Naive thymus-derived CD4-positive, alpha-beta T cell (primary cell): ENCODE results near the gene CCBE1. TPM values are rescaled to one million over a fixed set of nuclear protein-coding genes. Genes with fewer than 3 reads are reported as not detected.

ENCODE experiments used
- ATAC-seq: fragments of 150-1000 bp; cut with Tn5 transposase; 2 replicates; pipeline ENCODE4 v1.10.0; 2021; ENCODE audit warnings: mild to moderate bottlenecking, moderate library complexity
- CTCF ChIA-PET: fragments of 350-600 bp; sonication (Branson Sonifier 250); formaldehyde crosslinking; loops from one replicate; lab custom pipeline; 2021; ENCODE audit warnings: antibody characterized with exemption; lab: Charles Lee
- POLR2A ChIA-PET: fragments of 350-600 bp; sonication (Branson Sonifier 250); formaldehyde crosslinking; loops from one replicate; lab custom pipeline; 2021; ENCODE audit warnings: antibody characterized with exemption, inconsistent platforms; lab: Charles Lee
- DNase-seq, 9 donors: peaks; one replicate each; pipeline versions ENCODE4 v3.0.0 to v3.0.0-alpha.2; 2020 to 2022; ENCODE audit warnings: mixed read lengths in 1 of 9
- H3K27ac ChIP-seq: one replicate; pipeline ENCODE4 v1.7.0; 2013; ENCODE audit warnings: mild to moderate bottlenecking, low read depth, low read length, moderate library complexity
- H3K27me3 ChIP-seq, 2 donors: one replicate each; pipeline ENCODE4 v1.7.0; 2013; ENCODE audit warnings: low read length in 2 of 2, mild to moderate bottlenecking in 2 of 2, moderate library complexity in 2 of 2; ENCODE audit not compliant: control insufficient read depth in 2 of 2, insufficient read depth in 2 of 2
- H3K36me3 ChIP-seq, 3 experiments: 1 replicate in 2 of 3; 2 replicates in 1 of 3; pipeline ENCODE4 v1.7.0; 2013; ENCODE audit warnings: low read length in 3 of 3, mild to moderate bottlenecking in 3 of 3, moderate library complexity in 1 of 3; ENCODE audit not compliant: insufficient read depth in 3 of 3, control insufficient read depth in 2 of 3
- H3K4me1 ChIP-seq, 2 donors: one replicate each; pipeline ENCODE4 v1.7.0; 2013; ENCODE audit warnings: low read length in 2 of 2, mild to moderate bottlenecking in 2 of 2, moderate library complexity in 1 of 2; ENCODE audit not compliant: control insufficient read depth in 2 of 2, insufficient read depth in 2 of 2
- H3K4me3 ChIP-seq: 2 replicates; pipeline ENCODE4 v1.7.0; 2013; ENCODE audit warnings: mild to moderate bottlenecking, low read length
- H3K9me3 ChIP-seq, 3 experiments: 1 replicate in 2 of 3; 2 replicates in 1 of 3; pipeline ENCODE4 v1.7.0; 2013; ENCODE audit warnings: low read length in 3 of 3; ENCODE audit not compliant: control insufficient read depth in 2 of 3
- H3K27ac Mint-ChIP-seq, 9 donors: one replicate each; pipeline ENCODE4 v1.8.0; 2020 to 2022; ENCODE audit warnings: mixed read lengths in 9 of 9, mild to moderate bottlenecking in 8 of 9, moderate library complexity in 5 of 9, inconsistent platforms in 2 of 9
- H3K27me3 Mint-ChIP-seq, 5 donors: one replicate each; pipeline ENCODE4 v1.8.0; 2021 to 2022; ENCODE audit warnings: mixed read lengths in 5 of 5, mild to moderate bottlenecking in 1 of 5
- H3K36me3 Mint-ChIP-seq, 5 donors: one replicate each; pipeline ENCODE4 v1.8.0; 2020 to 2022; ENCODE audit warnings: mixed read lengths in 5 of 5, mild to moderate bottlenecking in 3 of 5, inconsistent platforms in 1 of 5
- H3K4me1 Mint-ChIP-seq, 7 donors: one replicate each; pipeline ENCODE4 v1.8.0; 2020 to 2022; ENCODE audit warnings: mixed read lengths in 7 of 7, mild to moderate bottlenecking in 3 of 7, inconsistent platforms in 1 of 7
- H3K4me3 Mint-ChIP-seq, 10 donors: one replicate each; pipeline ENCODE4 v1.8.0; 2020 to 2022; ENCODE audit warnings: mild to moderate bottlenecking in 10 of 10, mixed read lengths in 10 of 10, moderate library complexity in 6 of 10, inconsistent platforms in 2 of 10
- H3K9me3 Mint-ChIP-seq, 11 donors: one replicate each; pipeline ENCODE4 v1.8.0; 2020 to 2022; ENCODE audit warnings: mixed read lengths in 11 of 11, mild to moderate bottlenecking in 4 of 11, inconsistent platforms in 1 of 11, moderate library complexity in 1 of 11
- intact Hi-C, 2 donors: fragments of 100-400 bp; cut with micrococcal nuclease; formaldehyde crosslinking; loops; one replicate each; pipeline ENCODE4 v1.15.1; 2023
- polyA plus RNA-seq, 2 donors: library from polyadenylated mRNA; unstranded; fragments of 300-500 nt; fragmentation: Illumina TruSeq; gene quantifications; one replicate each; pipeline ENCODE4 v1.2.3, GENCODE V29; 2021
- total RNA-seq, 6 experiments: library from RNA in 5 of 6; stranded (reverse) in 5 of 6; gene quantifications; 1 replicate in 5 of 6; 2 replicates in 1 of 6; pipeline ENCODE4 v1.2.3 and lab custom pipeline; 2021 to 2026

The CCBE1 gene
- total and polyA plus RNA-seq, 7 experiments from 2014 or later, result not detected

- H3K4me1 Mint-ChIP-seq, result no peaks in the 10 kb centered on the region
- ChIA-PET CTCF (no interaction called here), POLR2A (no interaction called here)
- DNase-seq (no peak), ATAC-seq (no peak)
- peaks cover 0 to 2% (median 0%) of the 10 kb centered on the region in 11 donors for H3K9me3 Mint-ChIP-seq
- peaks cover 44 to 71% (median 56%) of the 10 kb centered on the region in 5 donors for H3K27me3 Mint-ChIP-seq
- H3K27ac ChIP-seq, result no peak overlapping the region
- peaks cover 0 to 5% of the 10 kb centered on the region in 2 donors for H3K27me3 ChIP-seq
- H3K9me3 ChIP-seq, result no peaks in the 10 kb centered on the region
- no peak overlapping the region for H3K4me3 ChIP-seq
- intact Hi-C loops, result no loop called here
- no peak overlapping the region for H3K27ac Mint-ChIP-seq
- no peaks in the 10 kb centered on the region for H3K36me3 ChIP-seq
- no peak overlapping the region for H3K4me3 Mint-ChIP-seq
- H3K36me3 Mint-ChIP-seq, result no peaks in the 10 kb centered on the region
- no peaks in the 10 kb centered on the region for H3K4me1 ChIP-seq
Observed at GRCh38 chr18:59414111-59414653, 283.0 kb downstream of the CCBE1 start.

GRCh38 chr18:59402432-59403090 lies 294.7 kb downstream of the CCBE1 start:
- no peak overlapping the region for H3K27ac Mint-ChIP-seq
- no peak overlapping the region for H3K27ac ChIP-seq
- DNase-seq (peak; percentile 39 to 75 (median 61)), ATAC-seq (peak; percentile 93)
- H3K4me3 Mint-ChIP-seq, result no peak overlapping the region
- peaks cover 0 to 4% (median 0%) of the 10 kb centered on the region in 7 donors for H3K4me1 Mint-ChIP-seq
- no peaks in the 10 kb centered on the region for H3K4me1 ChIP-seq
- POLR2A ChIA-PET, result interaction anchor here (0.6 kb wide), 1 partner anchor 133 kb away, joined by 3 read pairs; no protein-coding TSS in a partner anchor
- H3K27me3 Mint-ChIP-seq, result peaks cover 0 to 10% (median 0%) of the 10 kb centered on the region in 5 donors
- H3K36me3 ChIP-seq, result no peaks in the 10 kb centered on the region
- H3K27me3 ChIP-seq, result no peaks in the 10 kb centered on the region
- H3K9me3 ChIP-seq, result no peaks in the 10 kb centered on the region
- H3K36me3 Mint-ChIP-seq, result no peaks in the 10 kb centered on the region
- intact Hi-C loops, result loop anchor here (2.0 to 5.0 kb wide), 5 partner anchors 44 to 622 kb away; partner anchors contain the start of gene LMAN1 (in 2 of the 2)
- CTCF ChIA-PET, result interaction anchor here (0.6 to 2.7 kb wide), 15 partner anchors 10 to 320 kb away, joined by 3 to 68 read pairs (median 4); no protein-coding TSS in a partner anchor
- H3K9me3 Mint-ChIP-seq, result no peaks in the 10 kb centered on the region
- H3K4me3 ChIP-seq, result no peak overlapping the region

GRCh38 chr18:59400407-59400806 lies 296.8 kb downstream of the CCBE1 start:
- H3K4me3 Mint-ChIP-seq, result no peak overlapping the region
- no peaks in the 10 kb centered on the region for H3K9me3 Mint-ChIP-seq
- Histone ChIP-seq H3K9me3 (no peaks in the 10 kb centered on the region), H3K27me3 (no peaks in the 10 kb centered on the region), H3K27ac (no peak overlapping the region), H3K36me3 (no peaks in the 10 kb centered on the region), H3K4me3 (no peak overlapping the region), H3K4me1 (peaks cover 0 to 5% of the 10 kb centered on the region in 2 donors)
- ChIA-PET CTCF (interaction anchor here (1.3 to 1.7 kb wide), 2 partner anchors 91 to 98 kb away, joined by 3 to 7 read pairs; no protein-coding TSS in a partner anchor), POLR2A (no interaction called here)
- H3K27ac Mint-ChIP-seq, result no peak overlapping the region
- ATAC-seq, result no peak
- intact Hi-C loops, result loop anchor here in 1 of 2 donors (5.0 kb wide), 1 partner anchor 318 kb away; no protein-coding TSS in a partner anchor
- DNase-seq, result no peak
- H3K27me3 Mint-ChIP-seq, result peaks cover 0 to 14% (median 8%) of the 10 kb centered on the region in 5 donors
- H3K4me1 Mint-ChIP-seq, result peaks cover 4 to 9% (median 6%) of the 10 kb centered on the region in 7 donors
- no peaks in the 10 kb centered on the region for H3K36me3 Mint-ChIP-seq

GRCh38 chr18:59395226-59396175 lies 301.7 kb downstream of the CCBE1 start:
- H3K27ac Mint-ChIP-seq, result peak overlapping the region in 1 of 9 donors; percentile 19

GRCh38 chr18:59393381-59393780 lies 303.8 kb downstream of the CCBE1 start:
- no peak overlapping the region for H3K27ac ChIP-seq
- H3K4me3 ChIP-seq, result no peak overlapping the region
- Mint-ChIP-seq H3K4me3 (no peak overlapping the region), H3K9me3 (no peaks in the 10 kb centered on the region), H3K27me3 (peaks cover 15 to 40% (median 26%) of the 10 kb centered on the region in 5 donors), H3K27ac (no peak overlapping the region), H3K4me1 (peaks cover 5 to 13% (median 8%) of the 10 kb centered on the region in 7 donors), H3K36me3 (no peaks in the 10 kb centered on the region)
- no peaks in the 10 kb centered on the region for H3K27me3 ChIP-seq
- H3K9me3 ChIP-seq, result no peaks in the 10 kb centered on the region
- ChIA-PET POLR2A (no interaction called here), CTCF (interaction anchor here (1.6 kb wide), 1 partner anchor 10 kb away, joined by 7 read pairs; no protein-coding TSS in a partner anchor)
- ATAC-seq (no peak), DNase-seq (no peak)
- H3K4me1 ChIP-seq, result peaks cover 0 to 5% of the 10 kb centered on the region in 2 donors
- intact Hi-C loops, result no loop called here
- H3K36me3 ChIP-seq, result no peaks in the 10 kb centered on the region

More at GRCh38 chr18:59395226-59396175, 301.7 kb downstream of the CCBE1 start:
- Mint-ChIP-seq H3K4me3 (peak overlapping the region in 1 of 10 donors; percentile 18), H3K36me3 (no peaks in the 10 kb centered on the region), H3K27me3 (peaks cover 15 to 40% (median 26%) of the 10 kb centered on the region in 5 donors), H3K4me1 (peaks cover 5 to 13% (median 8%) of the 10 kb centered on the region in 7 donors), H3K9me3 (no peaks in the 10 kb centered on the region)
- CTCF ChIA-PET, result no interaction called here
- intact Hi-C loops, result no loop called here
- Histone ChIP-seq H3K9me3 (no peaks in the 10 kb centered on the region), H3K27me3 (no peaks in the 10 kb centered on the region), H3K27ac (no peak overlapping the region), H3K36me3 (no peaks in the 10 kb centered on the region), H3K4me3 (no peak overlapping the region), H3K4me1 (peaks cover 0 to 5% of the 10 kb centered on the region in 2 donors)
- DNase-seq (no peak), ATAC-seq (no peak)
- POLR2A ChIA-PET, result no interaction called here

GRCh38 chr18:59388817-59389216 lies 308.4 kb downstream of the CCBE1 start:
- Mint-ChIP-seq H3K27ac (no peak overlapping the region), H3K9me3 (no peaks in the 10 kb centered on the region), H3K4me1 (no peaks in the 10 kb centered on the region), H3K4me3 (no peak overlapping the region), H3K36me3 (no peaks in the 10 kb centered on the region), H3K27me3 (peaks cover 8 to 20% (median 14%) of the 10 kb centered on the region in 5 donors)
- H3K9me3 ChIP-seq, result no peaks in the 10 kb centered on the region
- ChIA-PET CTCF (no interaction called here), POLR2A (no interaction called here)
- H3K4me3 ChIP-seq, result no peak overlapping the region
- ATAC-seq (no peak), DNase-seq (no peak)
- intact Hi-C loops, result no loop called here
- no peaks in the 10 kb centered on the region for H3K27me3 ChIP-seq
- no peak overlapping the region for H3K27ac ChIP-seq
- H3K36me3 ChIP-seq, result no peaks in the 10 kb centered on the region
- H3K4me1 ChIP-seq, result no peaks in the 10 kb centered on the region
